HG03108 (cell line): ENCODE measurements around the gene ABCC3.

Source experiments
- ATAC-seq: cut with Tn5 transposase; IDR thresholded peaks from one replicate; pipeline ENCODE4 v1.9.1; 2021; ENCODE audit warnings: moderate library complexity; ENCODE audit not compliant: unreplicated experiment

Gene ABCC3, protein sequence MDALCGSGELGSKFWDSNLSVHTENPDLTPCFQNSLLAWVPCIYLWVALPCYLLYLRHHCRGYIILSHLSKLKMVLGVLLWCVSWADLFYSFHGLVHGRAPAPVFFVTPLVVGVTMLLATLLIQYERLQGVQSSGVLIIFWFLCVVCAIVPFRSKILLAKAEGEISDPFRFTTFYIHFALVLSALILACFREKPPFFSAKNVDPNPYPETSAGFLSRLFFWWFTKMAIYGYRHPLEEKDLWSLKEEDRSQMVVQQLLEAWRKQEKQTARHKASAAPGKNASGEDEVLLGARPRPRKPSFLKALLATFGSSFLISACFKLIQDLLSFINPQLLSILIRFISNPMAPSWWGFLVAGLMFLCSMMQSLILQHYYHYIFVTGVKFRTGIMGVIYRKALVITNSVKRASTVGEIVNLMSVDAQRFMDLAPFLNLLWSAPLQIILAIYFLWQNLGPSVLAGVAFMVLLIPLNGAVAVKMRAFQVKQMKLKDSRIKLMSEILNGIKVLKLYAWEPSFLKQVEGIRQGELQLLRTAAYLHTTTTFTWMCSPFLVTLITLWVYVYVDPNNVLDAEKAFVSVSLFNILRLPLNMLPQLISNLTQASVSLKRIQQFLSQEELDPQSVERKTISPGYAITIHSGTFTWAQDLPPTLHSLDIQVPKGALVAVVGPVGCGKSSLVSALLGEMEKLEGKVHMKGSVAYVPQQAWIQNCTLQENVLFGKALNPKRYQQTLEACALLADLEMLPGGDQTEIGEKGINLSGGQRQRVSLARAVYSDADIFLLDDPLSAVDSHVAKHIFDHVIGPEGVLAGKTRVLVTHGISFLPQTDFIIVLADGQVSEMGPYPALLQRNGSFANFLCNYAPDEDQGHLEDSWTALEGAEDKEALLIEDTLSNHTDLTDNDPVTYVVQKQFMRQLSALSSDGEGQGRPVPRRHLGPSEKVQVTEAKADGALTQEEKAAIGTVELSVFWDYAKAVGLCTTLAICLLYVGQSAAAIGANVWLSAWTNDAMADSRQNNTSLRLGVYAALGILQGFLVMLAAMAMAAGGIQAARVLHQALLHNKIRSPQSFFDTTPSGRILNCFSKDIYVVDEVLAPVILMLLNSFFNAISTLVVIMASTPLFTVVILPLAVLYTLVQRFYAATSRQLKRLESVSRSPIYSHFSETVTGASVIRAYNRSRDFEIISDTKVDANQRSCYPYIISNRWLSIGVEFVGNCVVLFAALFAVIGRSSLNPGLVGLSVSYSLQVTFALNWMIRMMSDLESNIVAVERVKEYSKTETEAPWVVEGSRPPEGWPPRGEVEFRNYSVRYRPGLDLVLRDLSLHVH (N-terminal part only)

GRCh38 chr17:50634224-50634914, at the start of gene ABCC3:
TSS of gene ABCC3 (plus strand) at chr17:50634881. CDS start at chr17:50634937, 56 bp downstream.
- ATAC-seq: no peak

- no peak for ATAC-seq
Measured at GRCh38 chr17:50585346-50585745, 49.3 kb upstream of the ABCC3 start.

GRCh38 chr17:50585891-50586290, 48.8 kb upstream of the ABCC3 start:
- no peak for ATAC-seq

DNA sequence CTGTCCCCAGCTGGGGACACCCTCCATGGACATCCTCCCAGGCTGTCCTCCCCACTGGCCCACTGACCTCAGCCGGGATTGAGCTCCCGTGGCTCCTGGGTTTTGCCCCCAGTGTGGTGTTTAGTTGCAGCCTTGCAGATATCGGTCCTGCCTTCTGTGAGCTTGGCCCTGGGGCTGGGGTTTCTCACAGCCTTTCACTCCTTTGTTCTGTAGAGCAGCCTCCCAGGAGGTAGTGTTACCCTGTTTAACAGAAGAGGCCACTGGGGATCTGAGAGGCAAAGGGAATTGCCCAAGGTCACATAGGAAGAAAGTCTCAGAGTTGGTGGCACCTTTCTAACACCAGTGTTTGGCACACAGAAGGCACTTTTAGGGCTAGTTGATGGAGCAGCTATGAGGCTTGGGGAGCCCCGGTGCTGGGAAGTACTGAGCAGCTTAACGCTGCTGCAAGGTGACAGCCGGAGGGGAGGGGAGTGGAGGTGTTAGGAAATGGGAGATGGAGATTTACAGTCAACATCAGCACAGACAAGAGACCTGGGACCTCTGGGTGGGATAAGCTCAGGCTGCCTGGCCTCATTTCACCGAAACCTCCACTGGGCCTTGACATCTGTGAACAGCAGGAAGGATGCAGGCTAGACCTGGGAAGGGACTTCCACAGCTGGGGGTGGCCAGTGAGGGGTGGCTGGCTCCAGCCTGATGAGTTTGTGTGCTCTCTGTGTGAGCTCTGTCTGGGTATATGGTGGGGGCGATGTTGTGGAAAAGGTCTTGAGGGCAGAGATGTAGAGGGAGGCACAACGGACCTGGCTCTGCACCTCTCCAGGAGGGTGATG, 48.0 kb upstream of the ABCC3 start:
- ATAC-seq: no peak

- ATAC-seq: no peak
Measured at GRCh38 chr17:50587571-50587970, 47.1 kb upstream of the ABCC3 start.

- ATAC-seq: no peak
Measured at GRCh38 chr17:50588391-50589049, 46.2 kb upstream of the ABCC3 start.

DNA sequence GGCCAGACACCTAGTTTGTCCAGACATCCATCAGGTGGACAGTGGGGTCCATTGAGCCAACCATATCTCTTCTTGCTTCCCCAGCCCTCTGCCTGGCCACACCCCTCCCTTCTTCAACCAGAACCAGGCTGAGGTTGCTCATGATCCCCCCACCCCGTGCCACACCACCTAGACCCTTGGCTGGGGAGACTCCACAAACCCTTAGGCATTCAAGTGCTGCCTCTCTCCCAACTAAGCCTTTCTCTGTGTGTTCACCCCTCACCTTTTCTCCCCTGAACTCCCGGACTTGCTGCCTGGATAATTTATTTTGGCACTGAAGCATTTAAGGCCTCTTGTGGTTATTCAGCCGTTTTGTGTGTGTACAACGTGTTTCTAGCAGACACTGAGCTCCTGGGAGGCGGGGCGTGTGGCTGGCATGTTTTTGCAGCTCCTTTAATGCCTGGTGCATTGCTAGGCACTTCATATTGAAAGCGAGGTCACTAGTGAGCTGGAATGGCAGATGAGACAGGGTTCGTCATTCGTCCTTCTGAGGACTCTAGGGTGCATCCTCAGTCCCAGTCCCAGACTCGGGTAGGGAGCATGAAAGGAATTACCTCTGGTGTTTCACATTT, 45.5 kb upstream of the ABCC3 start:
- ATAC-seq: no peak

GRCh38 chr17:50590946-50591737, 43.5 kb upstream of the ABCC3 start:
- no peak for ATAC-seq

GRCh38 chr17:50593321-50593720, 41.4 kb upstream of the ABCC3 start:
- no peak for ATAC-seq

- no peak for ATAC-seq
Measured at GRCh38 chr17:50594128-50594823, 40.4 kb upstream of the ABCC3 start.

- ATAC-seq: no peak
Measured at GRCh38 chr17:50594892-50595291, 39.8 kb upstream of the ABCC3 start.

DNA sequence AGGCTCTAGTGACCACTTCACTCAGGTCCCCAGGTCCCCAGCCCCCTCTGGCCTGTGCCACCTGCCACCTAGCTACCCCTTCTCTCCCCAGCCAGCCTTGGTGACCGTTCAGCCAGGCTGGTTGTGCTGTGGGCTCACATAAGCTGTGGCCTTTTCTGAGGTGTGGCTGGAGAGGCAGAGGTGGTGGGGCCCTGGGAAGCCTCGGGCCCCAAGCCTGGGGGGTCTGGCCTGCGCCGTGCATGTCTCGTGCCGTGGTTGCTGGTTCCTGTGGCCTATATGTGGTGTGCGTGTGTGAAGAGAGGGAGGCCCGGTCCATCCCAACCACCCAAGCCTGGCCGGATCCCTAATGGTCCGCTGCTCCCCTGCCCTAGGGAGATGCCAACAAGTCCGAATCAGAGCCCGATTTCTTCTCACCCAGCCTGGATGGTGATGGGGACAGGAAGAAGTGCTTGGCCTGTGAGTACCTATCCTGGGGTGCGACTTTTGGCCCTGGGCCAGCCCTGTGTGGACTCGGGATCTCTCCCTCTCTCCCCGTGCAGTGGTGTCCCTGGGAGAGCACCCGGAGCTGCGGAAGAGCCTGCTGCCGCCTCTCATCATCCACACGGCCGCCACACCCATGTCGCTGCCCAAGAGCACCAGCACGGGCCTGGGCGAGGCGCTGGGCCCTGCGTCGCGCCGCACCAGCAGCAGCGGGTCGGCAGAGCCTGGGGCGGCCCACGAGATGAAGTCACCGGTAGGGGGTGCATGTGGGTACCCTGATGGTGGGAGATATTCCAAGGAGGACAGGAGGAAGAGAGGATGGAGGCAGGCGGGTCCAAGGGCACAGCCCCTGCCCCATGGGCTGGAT, 38.3 kb upstream of the ABCC3 start:
- no peak for ATAC-seq

DNA sequence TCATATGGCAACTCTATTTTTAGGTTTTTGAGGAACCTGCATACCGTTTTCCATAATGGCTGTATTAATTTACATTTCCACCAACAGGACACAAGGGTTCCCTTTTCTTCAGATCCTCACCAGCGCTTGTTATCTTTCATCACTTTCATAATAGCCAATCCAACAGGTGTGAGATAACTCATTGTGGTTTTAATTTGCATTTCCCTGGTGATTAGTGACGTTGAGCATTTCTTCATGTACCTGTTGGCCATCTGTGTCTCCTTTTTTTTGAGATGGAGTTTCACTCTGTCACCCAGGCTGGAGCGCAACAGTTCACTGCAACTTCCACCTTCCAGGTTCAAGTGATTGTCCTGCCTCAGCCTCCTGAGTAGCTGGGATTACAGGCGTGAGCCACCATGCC, 36.2 kb upstream of the ABCC3 start:
- ATAC-seq: no peak

DNA sequence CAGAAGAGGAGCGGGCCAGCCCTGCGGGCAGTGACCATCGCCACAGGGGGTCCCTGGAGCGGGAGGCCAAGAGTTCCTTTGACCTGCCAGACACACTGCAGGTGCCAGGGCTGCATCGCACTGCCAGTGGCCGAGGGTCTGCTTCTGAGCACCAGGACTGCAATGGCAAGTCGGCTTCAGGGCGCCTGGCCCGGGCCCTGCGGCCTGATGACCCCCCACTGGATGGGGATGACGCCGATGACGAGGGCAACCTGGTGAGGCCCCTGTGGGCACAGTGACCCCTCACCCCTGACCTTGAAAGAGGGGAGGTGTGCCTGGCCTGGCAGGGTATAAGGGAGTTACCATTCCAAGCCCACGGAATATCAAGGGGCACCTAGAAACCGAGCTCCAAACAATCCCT, 35.1 kb upstream of the ABCC3 start:
- ATAC-seq: no peak

GRCh38 chr17:50601823-50602375, 32.8 kb upstream of the ABCC3 start:
- ATAC-seq: no peak

GRCh38 chr17:50602836-50603235, 31.8 kb upstream of the ABCC3 start:
- ATAC-seq: no peak
